PC-9 (cell line): ENCODE data around the gene RNASE7. TPM values are rescaled to one million over a fixed set of nuclear protein-coding genes. Genes with fewer than 3 reads are reported as not detected.

Experiments used
- BruUV-seq: library from RNA; stranded (reverse); fragments of 400-500 nt; replicated peaks from 2 replicates; lab custom pipeline; 2021; lab: Mats Ljungman, UMichigan
- CTCF ChIA-PET: fragments of 300-600 bp; sonication (Branson Sonifier 250); formaldehyde crosslinking; loops from one replicate; lab custom pipeline; 2022; ENCODE audit warnings: antibody characterized with exemption; lab: Charles Lee
- POLR2A ChIA-PET: fragments of 300-600 bp; sonication (Branson Sonifier 250); formaldehyde crosslinking; loops from one replicate; lab custom pipeline; 2022; ENCODE audit warnings: antibody characterized with exemption; ENCODE audit not compliant: unreplicated experiment; lab: Charles Lee
- DNase-seq, 2 experiments: peaks; one replicate each; pipeline versions ENCODE4 v3.0.0 to v3.0.0-alpha.2; 2015 to 2022; ENCODE audit warnings: mixed read lengths in 1 of 2
- H2AFZ ChIP-seq: fragments of 200-600 bp; sonication (generic); 2 replicates; pipeline ENCODE4 v1.8.1; 2017; ENCODE audit warnings: antibody characterized with exemption
- H3F3A ChIP-seq: fragments of 200-600 bp; sonication (generic); 2 replicates; pipeline ENCODE4 v1.8.1; 2017; ENCODE audit warnings: antibody characterized with exemption, mild to moderate bottlenecking, low read depth; ENCODE audit not compliant: insufficient read depth
- H3K27ac ChIP-seq: fragments of 200-600 bp; sonication (generic); 2 replicates; pipeline ENCODE4 v1.6.1; 2016; ENCODE audit warnings: mixed run types
- H3K27me3 ChIP-seq: fragments of 200-600 bp; sonication (generic); 2 replicates; pipeline ENCODE4 v1.6.1; 2016; ENCODE audit warnings: low read depth, mixed run types; ENCODE audit not compliant: insufficient read depth
- H3K36me3 ChIP-seq: fragments of 200-600 bp; sonication (generic); 2 replicates; pipeline ENCODE4 v1.6.1; 2016; ENCODE audit warnings: low read depth, mixed run types
- H3K4me1 ChIP-seq: fragments of 200-600 bp; sonication (generic); replicated peaks from 2 replicates; pipeline ENCODE4 v1.6.1; 2016; ENCODE audit warnings: mixed run types; ENCODE audit not compliant: insufficient read depth
- H3K4me2 ChIP-seq: fragments of 200-600 bp; sonication (generic); 2 replicates; pipeline ENCODE4 v1.6.1; 2017; ENCODE audit warnings: mixed run types
- H3K4me3 ChIP-seq: fragments of 200-600 bp; sonication (generic); 2 replicates; pipeline ENCODE4 v1.6.1; 2016; ENCODE audit warnings: mixed run types
- H3K79me2 ChIP-seq: fragments of 200-600 bp; sonication (generic); 2 replicates; pipeline ENCODE4 v1.6.1; 2017; ENCODE audit warnings: low read depth, mixed run types
- H3K9me2 ChIP-seq: fragments of 200-600 bp; sonication (generic); 2 replicates; pipeline ENCODE4 v1.8.1; 2017; ENCODE audit warnings: mild to moderate bottlenecking; ENCODE audit not compliant: insufficient read depth
- H3K9me3 ChIP-seq: fragments of 200-600 bp; sonication (generic); 2 replicates; pipeline ENCODE4 v1.8.1; 2016; ENCODE audit warnings: low read depth; ENCODE audit not compliant: insufficient read depth
- H4K20me1 ChIP-seq: fragments of 200-600 bp; sonication (generic); 2 replicates; pipeline ENCODE4 v1.8.1; 2017; ENCODE audit not compliant: insufficient read depth
- EZH2 ChIP-seq: fragments of 200-600 bp; sonication (generic); IDR thresholded peaks from 2 replicates; pipeline ENCODE4 v1.8.0; 2017; ENCODE audit warnings: antibody characterized with exemption, low read depth
- intact Hi-C: fragments of 100-400 bp; cut with micrococcal nuclease; formaldehyde crosslinking; loops from one replicate; pipeline ENCODE4 v1.10.0; 2022; ENCODE audit not compliant: unreplicated experiment
- total RNA-seq: library from RNA; stranded (reverse); gene quantifications from 2 replicates; pipeline ENCODE4 v1.2.3, GENCODE V29; 2021
- TF ChIP-seq, protein P1 (sequence below): fragments of 200-600 bp; sonication (generic); conservative IDR thresholded peaks from 2 replicates; pipeline ENCODE4 v1.6.1; 2017; ENCODE audit warnings: mixed run types, antibody characterized with exemption, mild to moderate bottlenecking, moderate library complexity

RNASE7 gene
- total RNA-seq, 1 experiment from 2014 or later, result not detected

DNA sequence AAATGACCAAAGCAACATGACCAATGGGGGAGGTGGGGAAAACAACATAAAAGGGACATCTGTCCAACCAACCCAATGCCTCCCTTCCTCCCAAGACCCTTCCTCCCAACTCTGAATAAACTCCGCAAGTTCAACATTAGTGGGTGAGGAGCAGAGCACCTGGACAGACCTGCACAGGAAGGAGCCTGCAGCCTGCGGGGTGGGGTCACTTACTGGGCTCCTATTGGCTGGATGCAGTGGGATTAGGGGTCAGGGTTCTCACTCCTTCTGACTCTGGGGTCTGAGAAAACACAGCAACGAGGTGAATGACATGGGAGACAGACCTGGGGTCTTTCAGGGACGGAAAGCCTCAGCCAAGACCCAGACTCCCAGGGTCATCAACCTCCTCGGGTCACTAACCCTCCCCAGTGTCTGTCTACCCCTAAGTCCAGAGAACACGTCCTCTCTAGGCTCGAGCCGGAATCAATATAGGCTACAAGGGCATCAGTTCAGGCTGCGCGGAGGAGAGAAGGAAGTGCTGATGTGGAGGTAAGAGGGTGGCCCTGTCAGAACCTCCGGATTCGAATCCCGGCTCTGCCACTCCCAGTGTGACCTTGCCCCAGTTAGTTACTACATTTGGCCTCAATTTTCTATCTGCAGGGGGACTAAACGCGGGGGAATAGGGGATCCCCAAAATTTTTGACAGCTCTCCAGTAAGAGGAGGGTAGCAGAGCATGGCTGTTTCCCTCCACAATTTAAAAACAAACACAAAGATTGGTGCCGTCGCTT is 18.2 kb upstream of the RNASE7 start:
- H3K4me1 ChIP-seq, result 0 out of 2 replicates have a peak, but pooled peaks cover 6% of the 10 kb centered on the region
- POLR2A ChIA-PET, result no interaction called here
- BruUV-seq, result no TSS peak
- no peaks in the 10 kb centered on the region for H3K36me3 ChIP-seq
- no peak for DNase-seq
- CTCF ChIA-PET, result interaction anchor here (0.5 kb wide), 1 partner anchor 59 kb away, joined by 3 read pairs; no protein-coding TSS in a partner anchor
- no peak overlapping the region for H3K27ac ChIP-seq
- TF ChIP-seq EZH2, result no peak
- TF ChIP-seq, protein P1, sequence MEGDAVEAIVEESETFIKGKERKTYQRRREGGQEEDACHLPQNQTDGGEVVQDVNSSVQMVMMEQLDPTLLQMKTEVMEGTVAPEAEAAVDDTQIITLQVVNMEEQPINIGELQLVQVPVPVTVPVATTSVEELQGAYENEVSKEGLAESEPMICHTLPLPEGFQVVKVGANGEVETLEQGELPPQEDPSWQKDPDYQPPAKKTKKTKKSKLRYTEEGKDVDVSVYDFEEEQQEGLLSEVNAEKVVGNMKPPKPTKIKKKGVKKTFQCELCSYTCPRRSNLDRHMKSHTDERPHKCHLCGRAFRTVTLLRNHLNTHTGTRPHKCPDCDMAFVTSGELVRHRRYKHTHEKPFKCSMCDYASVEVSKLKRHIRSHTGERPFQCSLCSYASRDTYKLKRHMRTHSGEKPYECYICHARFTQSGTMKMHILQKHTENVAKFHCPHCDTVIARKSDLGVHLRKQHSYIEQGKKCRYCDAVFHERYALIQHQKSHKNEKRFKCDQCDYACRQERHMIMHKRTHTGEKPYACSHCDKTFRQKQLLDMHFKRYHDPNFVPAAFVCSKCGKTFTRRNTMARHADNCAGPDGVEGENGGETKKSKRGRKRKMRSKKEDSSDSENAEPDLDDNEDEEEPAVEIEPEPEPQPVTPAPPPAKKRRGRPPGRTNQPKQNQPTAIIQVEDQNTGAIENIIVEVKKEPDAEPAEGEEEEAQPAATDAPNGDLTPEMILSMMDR, result no peak
- no peaks in the 10 kb centered on the region for H3F3A ChIP-seq
- no peaks in the 10 kb centered on the region for H3K79me2 ChIP-seq
- no peaks in the 10 kb centered on the region for H3K9me2 ChIP-seq
- H3K4me2 ChIP-seq, result peak overlapping the region; percentile 74
- H3K9me3 ChIP-seq, result no peaks in the 10 kb centered on the region
- H4K20me1 ChIP-seq, result no peaks in the 10 kb centered on the region
- H2AFZ ChIP-seq, result peak overlapping the region; percentile 79
- H3K4me3 ChIP-seq, result peak overlapping the region; percentile 59; the same call in 1 of the 2 replicates
- H3K27me3 ChIP-seq, result no peaks in the 10 kb centered on the region
- intact Hi-C loops, result no loop called here

DNA sequence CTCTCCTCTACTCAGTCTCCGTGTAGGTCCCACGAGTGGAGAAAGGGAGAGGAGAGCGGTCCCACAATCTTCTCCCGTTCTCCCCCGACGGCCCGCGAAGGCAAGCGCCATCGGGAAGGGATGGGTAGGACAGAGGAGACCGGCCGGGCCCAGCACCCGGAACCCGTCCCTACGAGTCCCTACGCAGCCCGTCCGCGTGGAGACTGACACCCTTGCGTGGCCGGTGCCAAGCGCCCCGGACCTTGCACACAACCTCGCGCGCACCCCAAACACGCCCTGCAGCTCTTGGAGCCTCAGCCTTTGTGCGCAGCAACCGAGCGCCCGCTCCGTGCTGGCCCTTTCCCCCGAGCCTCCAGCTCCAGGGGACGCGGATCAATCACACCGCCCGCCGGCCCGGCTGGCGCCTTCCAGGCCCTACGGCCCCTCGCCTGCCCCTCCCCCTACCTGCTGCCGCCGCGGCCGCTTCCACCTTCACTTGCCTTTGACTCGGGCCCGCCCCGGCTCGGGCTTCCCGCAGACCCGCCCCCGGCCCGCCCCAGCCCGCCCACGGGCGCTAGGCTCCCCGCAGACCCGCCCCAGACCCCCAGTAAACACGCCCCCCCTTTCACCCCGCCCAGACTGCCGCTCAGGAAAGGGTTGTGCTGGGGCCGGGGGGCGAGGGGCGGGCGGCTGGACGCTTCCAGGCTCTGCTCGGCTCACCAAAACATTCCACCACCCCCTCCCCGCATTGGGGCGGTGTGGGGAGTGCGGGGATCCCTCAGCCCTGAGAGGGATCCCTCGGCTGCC is 17.4 kb upstream of the RNASE7 start, which contains the start of gene NDRG2:
NDRG2 (minus strand) TSS at position 477 of the 786 bp plus-strand sequence. CDS start 1,746 bp downstream, outside the sequence.
- peak within 1 kb of the TSS; percentile 79 for H2AFZ ChIP-seq
- CTCF ChIA-PET, result no interaction called here

More for the DNA sequence above, 17.4 kb upstream of the RNASE7 start, which contains the start of gene NDRG2:
- Histone ChIP-seq H3K4me2 (peak within 1 kb of the TSS; percentile 74), H3K79me2 (no peaks in the 10 kb centered on the region), H3K36me3 (no peaks in the 10 kb centered on the region), H4K20me1 (no peaks in the 10 kb centered on the region), H3K9me2 (no peaks in the 10 kb centered on the region), H3K27me3 (no peaks in the 10 kb centered on the region), H3F3A (no peaks in the 10 kb centered on the region), H3K4me1 (0 out of 2 replicates have a peak, but pooled peaks cover 6% of the 10 kb centered on the region), H3K27ac (no peak within 1 kb of the TSS), H3K4me3 (peak within 1 kb of the TSS; percentile 59), H3K9me3 (no peaks in the 10 kb centered on the region)
- TF ChIP-seq, protein P1, result no peak
- no peak for TF ChIP-seq EZH2
- BruUV-seq, result no TSS peak
- DNase-seq, result peak in 1 of 2 experiments; percentile 56
- POLR2A ChIA-PET, result no interaction called here
- intact Hi-C loops, result no loop called here
